HG03565 (cell line): Measurements from ENCODE around the gene PRR36.

Experiments
- ATAC-seq: cut with Tn5 transposase; IDR thresholded peaks from one replicate; pipeline ENCODE4 v1.9.1; 2021; ENCODE audit warnings: mild to moderate bottlenecking, moderate library complexity; ENCODE audit not compliant: unreplicated experiment

Gene PRR36

GRCh38 chr19:7913652-7914051, 39.5 kb upstream of the PRR36 start:
- ATAC-seq: no peak

GRCh38 chr19:7912697-7913564, 38.7 kb upstream of the PRR36 start:
- ATAC-seq: no peak

- no peak for ATAC-seq
These were observed 38.0 kb upstream of the PRR36 start for GRCh38 chr19:7912144-7912696.

GRCh38 chr19:7911508-7912143, 37.4 kb upstream of the PRR36 start:
- ATAC-seq: no peak

- no peak for ATAC-seq
These were observed 36.4 kb upstream of the PRR36 start for GRCh38 chr19:7910321-7911161.

GRCh38 chr19:7909471-7910067, 35.4 kb upstream of the PRR36 start:
- ATAC-seq: no peak

GRCh38 chr19:7908742-7909461, 34.7 kb upstream of the PRR36 start:
- ATAC-seq: no peak

- no peak for ATAC-seq
These were observed 34.0 kb upstream of the PRR36 start for GRCh38 chr19:7908078-7908699.

- ATAC-seq: no peak
These were observed 33.4 kb upstream of the PRR36 start for GRCh38 chr19:7907544-7907943.

- ATAC-seq: no peak
These were observed 32.9 kb upstream of the PRR36 start for GRCh38 chr19:7907122-7907521.

- no peak for ATAC-seq
These were observed 31.7 kb upstream of the PRR36 start for GRCh38 chr19:7905859-7906258.

GRCh38 chr19:7905268-7905667, 31.1 kb upstream of the PRR36 start:
- no peak for ATAC-seq

- peak; percentile 10 for ATAC-seq
These were observed 30.2 kb upstream of the PRR36 start for GRCh38 chr19:7904074-7905020.

GRCh38 chr19:7903244-7904073, 29.3 kb upstream of the PRR36 start, which contains the start of gene MAP2K7:
MAP2K7 (plus strand) TSS chr19:7903877; CDS start chr19:7903945, 68 bp downstream.
- peak; percentile 89 for ATAC-seq

- ATAC-seq: no peak
These were observed 28.6 kb upstream of the PRR36 start for GRCh38 chr19:7902796-7903243.

GRCh38 chr19:7901337-7901736, 27.1 kb upstream of the PRR36 start:
- no peak for ATAC-seq

- ATAC-seq: no peak
These were observed 26.7 kb upstream of the PRR36 start for GRCh38 chr19:7900931-7901330.
